Activated CD4-positive, CD25-positive, alpha-beta regulatory T cell treated with anti-CD3 and anti-CD28 coated beads, Interleukin-2, amount 50 U/mL, for 72 hours (primary cell): ENCODE results near the gene PROSER3.

Experiments
- DNase-seq: peaks from one replicate; pipeline ENCODE4 v3.0.0; 2021

The PROSER3 gene

GRCh38 chr19:35757749-35758608 lies at the start of gene PROSER3:
Gene PROSER3 (plus strand): TSS chr19:35758176. CDS start chr19:35758216, 40 bp downstream.
- DNase-seq: peak; percentile 98

GRCh38 chr19:35708391-35708790 lies 49.6 kb upstream of the PROSER3 start:
- no peak for DNase-seq

- peak; percentile 63 for DNase-seq
These were observed 46.9 kb upstream of the PROSER3 start for GRCh38 chr19:35710784-35711723.

- peak; percentile 76 for DNase-seq
These were observed 45.1 kb upstream of the PROSER3 start for GRCh38 chr19:35712567-35713505.

GRCh38 chr19:35713506-35713850 lies 44.5 kb upstream of the PROSER3 start:
- DNase-seq: no peak

- no peak for DNase-seq
These were observed 44.0 kb upstream of the PROSER3 start for GRCh38 chr19:35713904-35714495.

- DNase-seq: no peak
These were observed 43.2 kb upstream of the PROSER3 start for GRCh38 chr19:35714601-35715354.

GRCh38 chr19:35715355-35715809 lies 42.6 kb upstream of the PROSER3 start:
- DNase-seq: no peak

GRCh38 chr19:35715981-35716800 lies 41.8 kb upstream of the PROSER3 start:
- DNase-seq: no peak

- DNase-seq: peak; percentile 88
These were observed 40.9 kb upstream of the PROSER3 start for GRCh38 chr19:35716801-35717664.

GRCh38 chr19:35717665-35718344 lies 40.2 kb upstream of the PROSER3 start, which contains the start of gene KMT2B:
Gene KMT2B (plus strand): TSS chr19:35718003. CDS start chr19:35718019, 16 bp downstream.
- no peak for DNase-seq

- DNase-seq: peak; percentile 59
These were observed 39.5 kb upstream of the PROSER3 start for GRCh38 chr19:35718345-35719041.

GRCh38 chr19:35719402-35720162 lies 38.4 kb upstream of the PROSER3 start:
- no peak for DNase-seq

GRCh38 chr19:35720163-35720524 lies 37.8 kb upstream of the PROSER3 start:
- no peak for DNase-seq

GRCh38 chr19:35720648-35721047 lies 37.3 kb upstream of the PROSER3 start:
- DNase-seq: no peak

- DNase-seq: no peak
These were observed 36.6 kb upstream of the PROSER3 start for GRCh38 chr19:35721374-35721773.

GRCh38 chr19:35722461-35722860 lies 35.5 kb upstream of the PROSER3 start:
- DNase-seq: no peak
